ENCODE data around the gene DNAJB6.
"Not testable (repeated sequence)": the region's sequence is repeated elsewhere in the genome, so short reads cannot be mapped to it uniquely, and the experiment has no call there.

DNAJB6 gene

GRCh38 chr7:157313645-157314044 lies 23.2 kb upstream of the DNAJB6 start:
- Histone ChIP-seq H3K27me3 (no peaks in the 10 kb centered on the region), H3K36me3 (no peaks in the 10 kb centered on the region), H3K9me3 (no peaks in the 10 kb centered on the region), H3K4me3 (ENCODE audit: low read depth, low read length) (no peak overlapping the region), H3K4me1 (no peaks in the 10 kb centered on the region)
- no peak for DNase-seq
- no peak for TF ChIP-seq CTCF (IDR thresholded peaks at IDR 0.05; ENCODE audit: low read depth, low read length)

- no peak overlapping the region for H3K4me3 ChIP-seq (ENCODE audit: low read depth, low read length)
- no peak for DNase-seq
- no peak for TF ChIP-seq CTCF (IDR thresholded peaks at IDR 0.05; ENCODE audit: low read depth, low read length)
- no peaks in the 10 kb centered on the region for H3K27me3 ChIP-seq
- no peaks in the 10 kb centered on the region for H3K4me1 ChIP-seq
- H3K36me3 ChIP-seq, result no peaks in the 10 kb centered on the region
- no peaks in the 10 kb centered on the region for H3K9me3 ChIP-seq
Observed at GRCh38 chr7:157318015-157318706, 18.6 kb upstream of the DNAJB6 start.

- Histone ChIP-seq H3K4me3 (ENCODE audit: low read depth, low read length) (no peak overlapping the region), H3K9me3 (no peaks in the 10 kb centered on the region), H3K27me3 (no peaks in the 10 kb centered on the region), H3K4me1 (no peaks in the 10 kb centered on the region), H3K36me3 (no peaks in the 10 kb centered on the region)
- TF ChIP-seq CTCF (IDR thresholded peaks at IDR 0.05; ENCODE audit: low read depth, low read length), result no peak
- DNase-seq, result no peak
Observed at GRCh38 chr7:157320608-157320980, 16.2 kb upstream of the DNAJB6 start.

- no peaks in the 10 kb centered on the region for H3K9me3 ChIP-seq
- no peaks in the 10 kb centered on the region for H3K36me3 ChIP-seq
- no peaks in the 10 kb centered on the region for H3K4me1 ChIP-seq
- H3K4me3 ChIP-seq (ENCODE audit: low read depth, low read length), result no peak overlapping the region
- H3K27me3 ChIP-seq, result no peaks in the 10 kb centered on the region
- no peak for DNase-seq
- no peak for TF ChIP-seq CTCF (IDR thresholded peaks at IDR 0.05; ENCODE audit: low read depth, low read length)
Observed at GRCh38 chr7:157323401-157323800, 13.4 kb upstream of the DNAJB6 start.

- Histone ChIP-seq H3K4me1 (peaks cover 6% of the 10 kb centered on the region), H3K36me3 (no peaks in the 10 kb centered on the region), H3K9me3 (no peaks in the 10 kb centered on the region), H3K4me3 (ENCODE audit: low read depth, low read length) (no peak overlapping the region; the same call in 1 of the 2 replicates), H3K27me3 (no peaks in the 10 kb centered on the region)
- DNase-seq, result peak; percentile 53
- no peak for TF ChIP-seq CTCF (IDR thresholded peaks at IDR 0.05; ENCODE audit: low read depth, low read length)
Observed at GRCh38 chr7:157329447-157329846, 7.4 kb upstream of the DNAJB6 start.

- H3K4me1 ChIP-seq, DNase-seq, H3K27me3 ChIP-seq: not testable (repeated sequence)
Observed at GRCh38 chr7:157330567-157330966, 6.2 kb upstream of the DNAJB6 start.

GRCh38 chr7:157331049-157331448 lies 5.8 kb upstream of the DNAJB6 start:
- not testable (repeated sequence) for H3K4me1 ChIP-seq; H3K36me3 ChIP-seq; DNase-seq; H3K9me3 ChIP-seq; H3K4me3 ChIP-seq (ENCODE audit: low read depth, low read length); H3K27me3 ChIP-seq

More at GRCh38 chr7:157330567-157330966, 6.2 kb upstream of the DNAJB6 start:
- H3K4me3 ChIP-seq (ENCODE audit: low read depth, low read length); H3K36me3 ChIP-seq; H3K9me3 ChIP-seq: not testable (repeated sequence)
